Nephron (organoid): Measurements from ENCODE around the gene SLC48A1.

Experiments used
- H3K27ac Mint-ChIP-seq, 3 experiments: 2 replicates each; pipeline ENCODE4 v1.8.0; 2020; ENCODE audit warnings: mixed read lengths in 3 of 3, mild to moderate bottlenecking in 2 of 3, moderate library complexity in 1 of 3
- H3K27me3 Mint-ChIP-seq: 2 replicates; pipeline ENCODE4 v1.8.0; 2021; ENCODE audit warnings: low read depth, mild to moderate bottlenecking, moderate library complexity, mixed read lengths
- H3K36me3 Mint-ChIP-seq: 2 replicates; pipeline ENCODE4 v1.8.0; 2020; ENCODE audit warnings: low read depth, mixed read lengths
- H3K4me1 Mint-ChIP-seq: 2 replicates; pipeline ENCODE4 v1.8.0; 2020; ENCODE audit warnings: mixed read lengths
- H3K4me3 Mint-ChIP-seq, 3 experiments: 2 replicates each; pipeline ENCODE4 v1.8.0; 2020; ENCODE audit warnings: mild to moderate bottlenecking in 3 of 3, mixed read lengths in 3 of 3, moderate library complexity in 2 of 3
- H3K9me3 Mint-ChIP-seq: 2 replicates; pipeline ENCODE4 v1.8.0; 2020; ENCODE audit warnings: mixed read lengths
- CTCF ChIP-seq, 3 experiments: fragments of 200-600 bp; sonication (generic); IDR thresholded peaks; one replicate each; pipeline ENCODE4 v1.5.0; 2021; ENCODE audit warnings: antibody characterized with exemption in 3 of 3; ENCODE audit not compliant: unreplicated experiment in 3 of 3

Gene SLC48A1

GRCh38 chr12:47801904-47802246, 28.8 kb downstream of the SLC48A1 start:
- no peak overlapping the region for H3K4me3 Mint-ChIP-seq
- peaks cover 39% of the 10 kb centered on the region for H3K4me1 Mint-ChIP-seq
- no peak for TF ChIP-seq CTCF (IDR thresholded peaks at IDR 0.05; ENCODE audit: unreplicated experiment in 3 of 3)
- peaks cover 8% of the 10 kb centered on the region for H3K36me3 Mint-ChIP-seq
- H3K27ac Mint-ChIP-seq: peak overlapping the region; percentile 24 to 74 (median 31)
- no peaks in the 10 kb centered on the region for H3K9me3 Mint-ChIP-seq
- no peaks in the 10 kb centered on the region for H3K27me3 Mint-ChIP-seq

- Mint-ChIP-seq H3K27me3 (no peaks in the 10 kb centered on the region), H3K9me3 (no peaks in the 10 kb centered on the region), H3K36me3 (peaks cover 6% of the 10 kb centered on the region), H3K4me1 (peaks cover 44% of the 10 kb centered on the region), H3K27ac (peak overlapping the region; percentile 24 to 74 (median 31)), H3K4me3 (no peak overlapping the region)
- peak in 1 of 3 experiments; percentile 21 for TF ChIP-seq CTCF (IDR thresholded peaks at IDR 0.05; ENCODE audit: unreplicated experiment in 3 of 3)
Measured at GRCh38 chr12:47802312-47802711, 29.3 kb downstream of the SLC48A1 start.

GRCh38 chr12:47803191-47803875, 30.3 kb downstream of the SLC48A1 start:
- no peak for TF ChIP-seq CTCF (IDR thresholded peaks at IDR 0.05; ENCODE audit: unreplicated experiment in 3 of 3)
- Mint-ChIP-seq H3K27ac (no peak overlapping the region), H3K9me3 (no peaks in the 10 kb centered on the region), H3K4me1 (peaks cover 54% of the 10 kb centered on the region), H3K27me3 (no peaks in the 10 kb centered on the region), H3K4me3 (no peak overlapping the region), H3K36me3 (no peaks in the 10 kb centered on the region)

GRCh38 chr12:47804171-47804570, 31.1 kb downstream of the SLC48A1 start:
- H3K27ac Mint-ChIP-seq: peak overlapping the region in 1 of 3 experiments; percentile 68
- H3K9me3 Mint-ChIP-seq: no peaks in the 10 kb centered on the region
- TF ChIP-seq CTCF (IDR thresholded peaks at IDR 0.05; ENCODE audit: unreplicated experiment in 3 of 3): no peak
- no peaks in the 10 kb centered on the region for H3K36me3 Mint-ChIP-seq
- H3K27me3 Mint-ChIP-seq: no peaks in the 10 kb centered on the region
- no peak overlapping the region for H3K4me3 Mint-ChIP-seq
- H3K4me1 Mint-ChIP-seq: peaks cover 62% of the 10 kb centered on the region

- Mint-ChIP-seq H3K9me3 (no peaks in the 10 kb centered on the region), H3K27me3 (no peaks in the 10 kb centered on the region), H3K4me1 (peaks cover 66% of the 10 kb centered on the region), H3K36me3 (no peaks in the 10 kb centered on the region), H3K27ac (peak overlapping the region; percentile 31 to 62 (median 37)), H3K4me3 (no peak overlapping the region)
- TF ChIP-seq CTCF (IDR thresholded peaks at IDR 0.05; ENCODE audit: unreplicated experiment in 3 of 3): no peak
Measured at GRCh38 chr12:47805417-47805816, 32.4 kb downstream of the SLC48A1 start.

- no peaks in the 10 kb centered on the region for H3K9me3 Mint-ChIP-seq
- H3K27ac Mint-ChIP-seq: peak overlapping the region in 2 of 3 experiments; percentile 13 to 55
- no peak for TF ChIP-seq CTCF (IDR thresholded peaks at IDR 0.05; ENCODE audit: unreplicated experiment in 3 of 3)
- peaks cover 74% of the 10 kb centered on the region for H3K4me1 Mint-ChIP-seq
- H3K4me3 Mint-ChIP-seq: no peak overlapping the region
- H3K36me3 Mint-ChIP-seq: no peaks in the 10 kb centered on the region
- H3K27me3 Mint-ChIP-seq: no peaks in the 10 kb centered on the region
Measured at GRCh38 chr12:47807338-47807737, 34.3 kb downstream of the SLC48A1 start.
